CD4-positive, alpha-beta T cell (primary cell): ENCODE measurements around the gene DAND5. TPM values are rescaled to one million over a fixed set of nuclear protein-coding genes. Genes with fewer than 3 reads are reported as not detected.

Source experiments
- ATAC-seq: fragments of 200-7000 bp; cut with Tn5 transposase; one replicate; pipeline ENCODE4 v1.10.0; 2022; ENCODE audit warnings: mild to moderate bottlenecking; ENCODE audit not compliant: poor library complexity
- CTCF ChIA-PET: fragments of 350-600 bp; sonication (Branson Sonifier 250); formaldehyde crosslinking; loops from one replicate; lab custom pipeline; 2021; ENCODE audit warnings: antibody characterized with exemption, inconsistent platforms; lab: Charles Lee
- POLR2A ChIA-PET: fragments of 350-600 bp; sonication (Branson Sonifier 250); formaldehyde crosslinking; loops from one replicate; lab custom pipeline; 2021; ENCODE audit warnings: antibody characterized with exemption, inconsistent platforms; lab: Charles Lee
- DNase-seq, 14 experiments: peaks; one replicate each; pipeline ENCODE4 v3.0.0-alpha.2; 2013 to 2020; ENCODE audit warnings: mixed read lengths in 2 of 14
- H3K27ac ChIP-seq, 2 donors: one replicate each; pipeline versions ENCODE4 v1.5.1 to v1.7.0; 2013; ENCODE audit warnings: low read length in 2 of 2, low read depth in 1 of 2, mild to moderate bottlenecking in 1 of 2
- H3K27me3 ChIP-seq, 2 experiments: 1 replicate in 1 of 2; 2 replicates in 1 of 2; pipeline versions ENCODE4 v1.6.1 to v1.7.0; 2013; ENCODE audit warnings: low read length in 2 of 2, control low read depth in 1 of 2, mild to moderate bottlenecking in 1 of 2, moderate library complexity in 1 of 2; ENCODE audit not compliant: insufficient read depth in 2 of 2, control insufficient read depth in 1 of 2
- H3K36me3 ChIP-seq: one replicate; pipeline ENCODE4 v1.6.1; 2013; ENCODE audit warnings: low read length, control low read depth; ENCODE audit not compliant: insufficient read depth
- H3K4me1 ChIP-seq: one replicate; pipeline ENCODE4 v1.6.1; 2013; ENCODE audit warnings: low read length, control low read depth; ENCODE audit not compliant: insufficient read depth
- H3K4me3 ChIP-seq: one replicate; pipeline ENCODE4 v1.5.1; 2013; ENCODE audit warnings: mild to moderate bottlenecking, low read length, moderate library complexity
- H3K9me3 ChIP-seq, 2 experiments: 1 replicate in 1 of 2; 2 replicates in 1 of 2; pipeline versions ENCODE4 v1.6.1 to v1.7.0; 2013; ENCODE audit warnings: low read length in 2 of 2, mild to moderate bottlenecking in 2 of 2, control low read depth in 1 of 2, moderate library complexity in 1 of 2; ENCODE audit not compliant: control insufficient read depth in 1 of 2, insufficient read depth in 1 of 2
- H3K27ac Mint-ChIP-seq: one replicate; pipeline ENCODE4 v1.8.0; 2020; ENCODE audit warnings: mixed read lengths
- H3K27me3 Mint-ChIP-seq: one replicate; pipeline ENCODE4 v1.8.0; 2021; ENCODE audit warnings: mixed read lengths
- H3K36me3 Mint-ChIP-seq: one replicate; pipeline ENCODE4 v1.8.0; 2021; ENCODE audit warnings: low read depth, mixed read lengths
- H3K4me1 Mint-ChIP-seq: one replicate; pipeline ENCODE4 v1.8.0; 2021; ENCODE audit warnings: low read depth, mixed read lengths
- H3K4me3 Mint-ChIP-seq: one replicate; pipeline ENCODE4 v1.8.0; 2020; ENCODE audit warnings: mild to moderate bottlenecking, mixed read lengths
- H3K9me3 Mint-ChIP-seq: one replicate; pipeline ENCODE4 v1.8.0; 2020; ENCODE audit warnings: mixed read lengths
- intact Hi-C, 2 experiments: fragments of 100-400 bp; cut with DNase I in 1 of 2; cut with micrococcal nuclease in 1 of 2; formaldehyde crosslinking; loops; one replicate each; pipeline versions ENCODE4 v1.15.1 to v1.9.0; 2023 to 2025; cut with DNase I, micrococcal nuclease
- total RNA-seq, 174 experiments: library from RNA in 2 of 174; stranded (reverse) in 2 of 174; gene quantifications; one replicate each; pipeline ENCODE4 v1.2.3 and lab custom pipeline; 2021 to 2026
- TF ChIP-seq, protein P1 (sequence below): fragments of 200-600 bp; IDR thresholded peaks from one replicate; pipeline ENCODE4 v1.8.0; 2022; ENCODE audit warnings: antibody characterized with exemption, mild to moderate bottlenecking

Gene DAND5
- total RNA-seq, 2 experiments from 2014 or later = not detected

DNA sequence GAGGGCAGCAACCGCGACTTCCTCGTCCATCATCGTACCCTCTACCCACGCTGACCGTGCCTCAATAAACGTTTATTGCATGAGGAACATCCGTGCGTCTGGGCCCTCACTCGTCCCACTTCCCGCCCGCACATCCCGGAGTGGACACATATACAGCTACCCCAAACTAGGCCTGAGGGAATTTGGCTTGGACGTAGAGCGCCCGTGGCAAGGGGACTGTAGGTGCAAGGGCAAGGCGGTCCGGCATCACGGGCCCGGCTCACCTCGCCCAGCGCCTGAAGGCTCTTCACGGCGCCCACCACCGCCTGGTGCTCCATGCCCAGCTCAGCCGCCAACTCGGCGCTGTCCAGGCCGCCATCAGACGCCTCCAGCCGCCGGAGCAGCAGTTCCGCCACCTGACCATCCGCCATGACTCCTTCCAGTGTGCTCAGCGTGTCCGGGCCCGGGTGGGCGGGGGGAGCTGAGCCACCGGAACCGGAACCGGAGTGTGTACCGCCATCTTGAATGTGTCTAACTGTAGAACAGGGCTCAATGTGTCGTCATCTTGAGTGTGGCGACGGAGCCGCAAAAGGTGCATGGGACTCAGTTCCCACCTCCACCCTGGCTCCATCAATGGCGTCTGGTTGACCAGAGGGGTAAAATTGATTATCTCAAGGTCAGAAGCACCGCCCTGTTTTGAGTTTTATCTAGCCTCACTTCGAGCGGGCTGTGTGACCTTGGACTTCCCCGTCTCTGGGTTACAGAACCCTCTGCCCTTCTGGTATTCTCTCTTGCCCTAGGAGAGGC, 35.9 kb upstream of the DAND5 start, which contains the start of gene FARSA:
Gene FARSA, minus strand, starts transcription at position 425 of the 786 bp plus-strand sequence. Its CDS starts 15 bp downstream, at position 410.
- Mint-ChIP-seq H3K9me3 (no peaks in the 10 kb centered on the region), H3K27ac (peak within 1 kb of the TSS; percentile 79), H3K4me1 (peaks cover 44% of the 10 kb centered on the region)

DNA sequence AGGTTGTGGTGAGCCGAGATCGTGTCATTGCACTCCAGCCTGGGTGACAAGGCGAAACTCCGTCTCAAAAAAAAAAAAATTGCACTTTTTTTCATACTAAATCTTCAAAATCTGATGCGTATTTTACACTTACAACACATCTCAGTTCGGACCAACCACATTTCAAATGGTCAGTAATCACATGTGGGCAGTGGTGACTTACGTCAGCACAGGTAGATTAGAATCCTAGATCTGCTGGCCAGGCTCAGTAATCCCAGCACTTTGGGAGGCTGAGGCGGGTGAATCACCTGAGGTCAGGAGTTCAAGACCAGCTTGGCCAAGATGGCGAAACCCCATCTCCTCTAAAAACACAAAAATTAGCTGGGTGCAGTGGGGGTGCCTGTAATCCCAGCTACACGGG, 34.3 kb upstream of the DAND5 start:
- no peak overlapping the region for H3K27ac ChIP-seq
- ATAC-seq = no peak
- Mint-ChIP-seq H3K4me3 (no peak overlapping the region), H3K36me3 (peaks cover 54% of the 10 kb centered on the region), H3K9me3 (no peaks in the 10 kb centered on the region), H3K27me3 (no peaks in the 10 kb centered on the region), H3K4me1 (peaks cover 56% of the 10 kb centered on the region), H3K27ac (no peak overlapping the region)
- H3K36me3 ChIP-seq = peaks cover 22% of the 10 kb centered on the region
- H3K9me3 ChIP-seq = peaks cover 0 to under 1% of the 10 kb centered on the region in 2 experiments
- H3K4me1 ChIP-seq = peaks cover 59% of the 10 kb centered on the region
- TF ChIP-seq, protein P1, sequence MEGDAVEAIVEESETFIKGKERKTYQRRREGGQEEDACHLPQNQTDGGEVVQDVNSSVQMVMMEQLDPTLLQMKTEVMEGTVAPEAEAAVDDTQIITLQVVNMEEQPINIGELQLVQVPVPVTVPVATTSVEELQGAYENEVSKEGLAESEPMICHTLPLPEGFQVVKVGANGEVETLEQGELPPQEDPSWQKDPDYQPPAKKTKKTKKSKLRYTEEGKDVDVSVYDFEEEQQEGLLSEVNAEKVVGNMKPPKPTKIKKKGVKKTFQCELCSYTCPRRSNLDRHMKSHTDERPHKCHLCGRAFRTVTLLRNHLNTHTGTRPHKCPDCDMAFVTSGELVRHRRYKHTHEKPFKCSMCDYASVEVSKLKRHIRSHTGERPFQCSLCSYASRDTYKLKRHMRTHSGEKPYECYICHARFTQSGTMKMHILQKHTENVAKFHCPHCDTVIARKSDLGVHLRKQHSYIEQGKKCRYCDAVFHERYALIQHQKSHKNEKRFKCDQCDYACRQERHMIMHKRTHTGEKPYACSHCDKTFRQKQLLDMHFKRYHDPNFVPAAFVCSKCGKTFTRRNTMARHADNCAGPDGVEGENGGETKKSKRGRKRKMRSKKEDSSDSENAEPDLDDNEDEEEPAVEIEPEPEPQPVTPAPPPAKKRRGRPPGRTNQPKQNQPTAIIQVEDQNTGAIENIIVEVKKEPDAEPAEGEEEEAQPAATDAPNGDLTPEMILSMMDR = no peak
- CTCF ChIA-PET = interaction anchor here (0.6 kb wide), 1 partner anchor 175 kb away, joined by 3 read pairs; no protein-coding TSS in a partner anchor
- H3K4me3 ChIP-seq = no peak overlapping the region
- DNase-seq = no peak
- intact Hi-C loops = loop anchor here (10.0 kb wide), 3 partner anchors 130 to 200 kb away; partner anchors contain the start of genes GET3 (in 1 of the 2), PRDX2 (in 1 of the 2), RNASEH2A (in 1 of the 2) and THSD8 (in 1 of the 2)
- POLR2A ChIA-PET = interaction anchor here (3.2 kb wide), 1 partner anchor 50 kb away, joined by 9 read pairs; no protein-coding TSS in a partner anchor
- H3K27me3 ChIP-seq = no peaks in the 10 kb centered on the region

More for the DNA sequence above, 35.9 kb upstream of the DAND5 start, which contains the start of gene FARSA:
- Histone ChIP-seq H3K4me3 (peak within 1 kb of the TSS; percentile 82), H3K4me1 (peaks cover 45% of the 10 kb centered on the region), H3K9me3 (no peaks in the 10 kb centered on the region), H3K27me3 (no peaks in the 10 kb centered on the region), H3K36me3 (peaks cover 27% of the 10 kb centered on the region), H3K27ac (peak within 1 kb of the TSS; percentile 29 to 46)
- ChIA-PET POLR2A (interaction anchor here (0.5 to 3.2 kb wide), 10 partner anchors 14 to 166 kb away, joined by 3 to 26 read pairs (median 5); partner anchors contain the start of genes GCDH and SYCE2), CTCF (interaction anchor here (2.1 kb wide), 2 partner anchors 32 to 48 kb away, joined by 8 read pairs; no protein-coding TSS in a partner anchor)
- DNase-seq = peak; percentile 78 to 94 (median 82)
- peak within 1 kb of the TSS; percentile 98 for H3K4me3 Mint-ChIP-seq
- H3K27me3 Mint-ChIP-seq = no peaks in the 10 kb centered on the region
- H3K36me3 Mint-ChIP-seq = peaks cover 52% of the 10 kb centered on the region
- intact Hi-C loops = loop anchor here (1.0 to 10.0 kb wide), 5 partner anchors 14 to 199 kb away; partner anchors contain the start of genes GCDH (in 1 of the 2), GET3 (in 1 of the 2), PRDX2 (in 1 of the 2) and RNASEH2A (in 1 of the 2)
- TF ChIP-seq, protein P1 = no peak
- peak; percentile 52 for ATAC-seq

DNA sequence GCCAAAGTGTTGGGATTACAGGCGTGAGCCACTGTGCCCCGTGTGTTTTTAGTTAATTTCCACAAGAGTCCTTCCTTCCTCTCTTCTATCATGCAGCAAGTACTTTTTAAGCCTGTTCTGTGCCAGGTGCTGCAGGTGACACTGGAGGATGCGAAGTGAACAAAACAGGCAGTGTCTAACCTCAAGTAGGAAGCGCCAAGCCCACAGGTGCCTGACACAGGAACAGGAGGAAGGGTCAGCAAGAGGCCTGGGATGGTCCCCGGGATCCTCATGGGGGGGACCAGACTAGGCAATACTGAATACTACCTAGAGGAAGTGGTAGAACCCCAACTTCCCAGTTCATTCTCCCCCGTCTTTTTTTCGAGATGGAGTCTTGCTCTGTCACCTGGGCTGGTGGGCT, 32.8 kb upstream of the DAND5 start:
- ATAC-seq (no peak), DNase-seq (no peak)
- CTCF ChIA-PET = interaction anchor here (3.3 kb wide), 1 partner anchor 28 kb away, joined by 25 read pairs; no protein-coding TSS in a partner anchor
- Histone ChIP-seq H3K27me3 (no peaks in the 10 kb centered on the region), H3K36me3 (peaks cover 25% of the 10 kb centered on the region), H3K27ac (no peak overlapping the region), H3K4me1 (peaks cover 72% of the 10 kb centered on the region), H3K4me3 (no peak overlapping the region), H3K9me3 (peaks cover 0 to 7% of the 10 kb centered on the region in 2 experiments)
- POLR2A ChIA-PET = interaction anchor here (2.6 to 3.3 kb wide), 2 partner anchors 22 to 46 kb away, joined by 23 to 24 read pairs; partner anchors contain the start of gene GCDH
- intact Hi-C loops = loop anchor here (10.0 kb wide), 3 partner anchors 132 to 202 kb away; partner anchors contain the start of genes GET3 (in 1 of the 2), PRDX2 (in 1 of the 2), RNASEH2A (in 1 of the 2) and THSD8 (in 1 of the 2)
- Mint-ChIP-seq H3K27me3 (no peaks in the 10 kb centered on the region), H3K27ac (peak overlapping the region; percentile 23), H3K4me3 (peak overlapping the region; percentile 67), H3K9me3 (no peaks in the 10 kb centered on the region), H3K36me3 (peaks cover 56% of the 10 kb centered on the region), H3K4me1 (peaks cover 66% of the 10 kb centered on the region)
- TF ChIP-seq, protein P1 = no peak
